ENCODE results near the gene RPL5. TPM values are rescaled to one million over a fixed set of nuclear protein-coding genes. Genes with fewer than 3 reads are reported as not detected.

The RPL5 gene
- total RNA-seq, 1 experiment from 2014 or later, result 1,480 TPM

DNA sequence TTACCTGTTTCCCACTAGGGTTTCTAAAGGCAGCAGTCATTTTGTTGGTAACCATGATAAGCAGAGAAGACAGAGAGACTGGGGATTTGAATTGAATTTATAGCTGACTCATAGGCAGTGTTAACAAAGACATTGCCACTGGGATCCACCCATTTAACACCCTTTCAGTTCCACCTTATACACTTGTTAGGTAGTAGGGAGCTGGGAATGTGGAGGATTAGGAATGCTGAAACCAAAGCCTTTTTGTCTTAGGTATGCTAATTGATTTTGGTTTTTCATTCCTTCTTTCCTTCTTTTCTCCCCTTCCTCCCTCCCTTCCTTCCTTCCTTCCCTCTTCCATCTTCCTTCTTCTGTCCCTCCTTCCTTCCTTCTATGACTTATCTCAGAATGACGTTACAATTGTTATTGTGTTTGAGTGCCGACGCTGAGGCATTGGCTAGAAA, 39.5 kb upstream of the RPL5 start:
- Histone ChIP-seq H3K4me3 (replicated peaks in 1 of 2; ENCODE audit: low read depth in 1 of 2, low read length in 2 of 2) (no peak overlapping the region), H3K27ac (ENCODE audit: low read depth, low read length) (no peak overlapping the region), H3K27me3 (ENCODE audit: insufficient read depth, low read length) (no peaks in the 10 kb centered on the region), H3K9me3 (ENCODE audit: control insufficient read depth in 1 of 2, insufficient read depth in 1 of 2, low read depth in 1 of 2, low read length in 2 of 2) (no peaks in the 10 kb centered on the region), H2AFZ (ENCODE audit: low read depth, low read length, poor library complexity, severe bottlenecking) (peak overlapping the region; percentile 1), H3K4me1 (ENCODE audit: control insufficient read depth in 1 of 2, insufficient read depth in 2 of 2, low read length in 2 of 2) (no peaks in the 10 kb centered on the region), H4K20me1 (ENCODE audit: insufficient read depth) (no peaks in the 10 kb centered on the region), H3K9ac (ENCODE audit: low read length) (no peak overlapping the region), H3K4me2 (ENCODE audit: low read length) (no peak overlapping the region), H3K9me2 (ENCODE audit: insufficient read depth) (no peaks in the 10 kb centered on the region), H3K79me2 (ENCODE audit: insufficient read depth, low read length) (no peaks in the 10 kb centered on the region), H3K36me3 (ENCODE audit: control insufficient read depth in 1 of 2, insufficient read depth in 2 of 2, low read length in 2 of 2) (no peaks in the 10 kb centered on the region)
- BruUV-seq (replicated peaks), result no TSS peak
- no peak for DNase-seq (ENCODE audit: low read depth, low spot score)
- ATAC-seq, result no peak
- POLR2A ChIA-PET, result no interaction called here
- RAD21 ChIA-PET (ENCODE audit: low non-redundant PET in 1 of 2, low total read pairs in 2 of 2, uncharacterized antibody in 2 of 2, unreplicated experiment in 2 of 2), result no interaction called here
- CTCF ChIA-PET, result interaction anchor here (1.9 kb wide), 1 partner anchor 24 kb away, joined by 5 read pairs; no protein-coding TSS in a partner anchor
- TF ChIP-seq, protein P1, sequence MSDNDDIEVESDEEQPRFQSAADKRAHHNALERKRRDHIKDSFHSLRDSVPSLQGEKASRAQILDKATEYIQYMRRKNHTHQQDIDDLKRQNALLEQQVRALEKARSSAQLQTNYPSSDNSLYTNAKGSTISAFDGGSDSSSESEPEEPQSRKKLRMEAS (IDR thresholded peaks at IDR 0.05), result no peak
- TF ChIP-seq, protein P2, sequence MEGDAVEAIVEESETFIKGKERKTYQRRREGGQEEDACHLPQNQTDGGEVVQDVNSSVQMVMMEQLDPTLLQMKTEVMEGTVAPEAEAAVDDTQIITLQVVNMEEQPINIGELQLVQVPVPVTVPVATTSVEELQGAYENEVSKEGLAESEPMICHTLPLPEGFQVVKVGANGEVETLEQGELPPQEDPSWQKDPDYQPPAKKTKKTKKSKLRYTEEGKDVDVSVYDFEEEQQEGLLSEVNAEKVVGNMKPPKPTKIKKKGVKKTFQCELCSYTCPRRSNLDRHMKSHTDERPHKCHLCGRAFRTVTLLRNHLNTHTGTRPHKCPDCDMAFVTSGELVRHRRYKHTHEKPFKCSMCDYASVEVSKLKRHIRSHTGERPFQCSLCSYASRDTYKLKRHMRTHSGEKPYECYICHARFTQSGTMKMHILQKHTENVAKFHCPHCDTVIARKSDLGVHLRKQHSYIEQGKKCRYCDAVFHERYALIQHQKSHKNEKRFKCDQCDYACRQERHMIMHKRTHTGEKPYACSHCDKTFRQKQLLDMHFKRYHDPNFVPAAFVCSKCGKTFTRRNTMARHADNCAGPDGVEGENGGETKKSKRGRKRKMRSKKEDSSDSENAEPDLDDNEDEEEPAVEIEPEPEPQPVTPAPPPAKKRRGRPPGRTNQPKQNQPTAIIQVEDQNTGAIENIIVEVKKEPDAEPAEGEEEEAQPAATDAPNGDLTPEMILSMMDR (IDR thresholded peaks at IDR 0.05 in 2 of 3, conservative IDR thresholded peaks at IDR 0.05 in 1 of 3; ENCODE audit: borderline replicate concordance in 1 of 3, insufficient read depth in 1 of 3, low read depth in 2 of 3, low read length in 2 of 3), result no peak
- TF ChIP-seq ZNF274 (IDR thresholded peaks at IDR 0.05; ENCODE audit: low read depth, low read length), result no peak
- TF ChIP-seq TCF7L2 (IDR thresholded peaks at IDR 0.05; ENCODE audit: borderline replicate concordance, extremely low read depth, insufficient read depth, insufficient read length), result no peak
- no peak for TF ChIP-seq SRF (IDR thresholded peaks at IDR 0.05; ENCODE audit: low read depth)
- TF ChIP-seq, protein P3, sequence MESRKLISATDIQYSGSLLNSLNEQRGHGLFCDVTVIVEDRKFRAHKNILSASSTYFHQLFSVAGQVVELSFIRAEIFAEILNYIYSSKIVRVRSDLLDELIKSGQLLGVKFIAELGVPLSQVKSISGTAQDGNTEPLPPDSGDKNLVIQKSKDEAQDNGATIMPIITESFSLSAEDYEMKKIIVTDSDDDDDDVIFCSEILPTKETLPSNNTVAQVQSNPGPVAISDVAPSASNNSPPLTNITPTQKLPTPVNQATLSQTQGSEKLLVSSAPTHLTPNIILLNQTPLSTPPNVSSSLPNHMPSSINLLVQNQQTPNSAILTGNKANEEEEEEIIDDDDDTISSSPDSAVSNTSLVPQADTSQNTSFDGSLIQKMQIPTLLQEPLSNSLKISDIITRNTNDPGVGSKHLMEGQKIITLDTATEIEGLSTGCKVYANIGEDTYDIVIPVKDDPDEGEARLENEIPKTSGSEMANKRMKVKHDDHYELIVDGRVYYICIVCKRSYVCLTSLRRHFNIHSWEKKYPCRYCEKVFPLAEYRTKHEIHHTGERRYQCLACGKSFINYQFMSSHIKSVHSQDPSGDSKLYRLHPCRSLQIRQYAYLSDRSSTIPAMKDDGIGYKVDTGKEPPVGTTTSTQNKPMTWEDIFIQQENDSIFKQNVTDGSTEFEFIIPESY (IDR thresholded peaks at IDR 0.05; ENCODE audit: extremely low read depth, insufficient replicate concordance, low read length), result no peak
- no peak for TF ChIP-seq JUND (IDR thresholded peaks at IDR 0.05)
- intact Hi-C loops (cut with micrococcal nuclease), result no loop called here

All from HCT116 (cell line).